OCI-LY7 (cell line): Measurements from ENCODE around the gene NOD1.

Experiments used
- EZH2phosphoT487 ChIP-seq: fragments of 200-600 bp; sonication (generic); IDR thresholded peaks from 2 replicates; pipeline ENCODE4 v1.6.1; 2018; ENCODE audit warnings: low read depth, borderline replicate concordance, mild to moderate bottlenecking, mixed run types, antibody characterized with exemption, low read length, moderate library complexity, mixed read lengths
- TF ChIP-seq, protein P1 (sequence below): fragments of 200-600 bp; sonication (generic); conservative IDR thresholded peaks from 2 replicates; pipeline ENCODE4 v1.5.1; 2014; ENCODE audit warnings: mild to moderate bottlenecking, antibody characterized with exemption, low read length, moderate library complexity, mixed read lengths

DNA sequence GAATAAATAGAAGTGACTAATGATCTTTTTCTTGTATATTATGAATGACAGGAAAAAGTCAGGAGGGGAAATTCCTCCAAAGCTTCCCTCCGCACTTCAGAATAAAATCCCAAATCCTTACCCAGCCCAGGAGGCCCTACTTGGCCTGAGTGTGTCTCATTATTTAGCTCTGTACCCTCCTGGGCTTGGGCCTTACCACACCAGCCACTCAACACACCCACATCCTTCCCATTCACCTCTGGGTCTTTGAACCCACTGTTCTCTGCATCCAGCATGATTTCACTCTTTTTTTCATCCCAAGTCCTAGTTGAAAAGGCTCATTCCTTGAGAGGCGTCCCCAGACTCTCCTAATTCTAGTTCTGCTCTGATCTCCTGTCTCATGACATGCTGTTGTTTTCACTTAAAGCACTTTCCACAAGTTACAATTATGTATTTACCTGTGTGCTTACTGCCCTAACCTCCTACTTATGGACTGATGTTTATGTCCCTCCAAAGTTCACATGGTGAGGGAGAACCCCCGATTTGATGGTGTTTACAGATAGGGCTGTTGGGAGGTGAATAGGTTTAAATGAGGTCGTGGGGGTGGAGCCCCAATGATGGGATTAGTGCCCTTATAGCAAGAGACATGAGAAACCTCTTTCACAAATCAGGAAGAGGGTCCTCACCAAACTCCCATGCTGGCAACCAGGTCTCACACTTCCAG, 6.4 kb downstream of the NOD1 start:
- TF ChIP-seq, protein P1, sequence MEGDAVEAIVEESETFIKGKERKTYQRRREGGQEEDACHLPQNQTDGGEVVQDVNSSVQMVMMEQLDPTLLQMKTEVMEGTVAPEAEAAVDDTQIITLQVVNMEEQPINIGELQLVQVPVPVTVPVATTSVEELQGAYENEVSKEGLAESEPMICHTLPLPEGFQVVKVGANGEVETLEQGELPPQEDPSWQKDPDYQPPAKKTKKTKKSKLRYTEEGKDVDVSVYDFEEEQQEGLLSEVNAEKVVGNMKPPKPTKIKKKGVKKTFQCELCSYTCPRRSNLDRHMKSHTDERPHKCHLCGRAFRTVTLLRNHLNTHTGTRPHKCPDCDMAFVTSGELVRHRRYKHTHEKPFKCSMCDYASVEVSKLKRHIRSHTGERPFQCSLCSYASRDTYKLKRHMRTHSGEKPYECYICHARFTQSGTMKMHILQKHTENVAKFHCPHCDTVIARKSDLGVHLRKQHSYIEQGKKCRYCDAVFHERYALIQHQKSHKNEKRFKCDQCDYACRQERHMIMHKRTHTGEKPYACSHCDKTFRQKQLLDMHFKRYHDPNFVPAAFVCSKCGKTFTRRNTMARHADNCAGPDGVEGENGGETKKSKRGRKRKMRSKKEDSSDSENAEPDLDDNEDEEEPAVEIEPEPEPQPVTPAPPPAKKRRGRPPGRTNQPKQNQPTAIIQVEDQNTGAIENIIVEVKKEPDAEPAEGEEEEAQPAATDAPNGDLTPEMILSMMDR: no peak
- TF ChIP-seq EZH2phosphoT487: no peak
